EL (cell line): ENCODE data around the gene TMEM131.
A peak's percentile ranks its signal among the peaks of the same experiment; 100 is the strongest.

Source experiments
- DNase-seq: peaks from one replicate; pipeline ENCODE4 v3.0.0-alpha.2; 2016

The TMEM131 gene

GRCh38 chr2:97734061-97735051 lies 261.4 kb downstream of the TMEM131 start:
- no peak for DNase-seq

DNA sequence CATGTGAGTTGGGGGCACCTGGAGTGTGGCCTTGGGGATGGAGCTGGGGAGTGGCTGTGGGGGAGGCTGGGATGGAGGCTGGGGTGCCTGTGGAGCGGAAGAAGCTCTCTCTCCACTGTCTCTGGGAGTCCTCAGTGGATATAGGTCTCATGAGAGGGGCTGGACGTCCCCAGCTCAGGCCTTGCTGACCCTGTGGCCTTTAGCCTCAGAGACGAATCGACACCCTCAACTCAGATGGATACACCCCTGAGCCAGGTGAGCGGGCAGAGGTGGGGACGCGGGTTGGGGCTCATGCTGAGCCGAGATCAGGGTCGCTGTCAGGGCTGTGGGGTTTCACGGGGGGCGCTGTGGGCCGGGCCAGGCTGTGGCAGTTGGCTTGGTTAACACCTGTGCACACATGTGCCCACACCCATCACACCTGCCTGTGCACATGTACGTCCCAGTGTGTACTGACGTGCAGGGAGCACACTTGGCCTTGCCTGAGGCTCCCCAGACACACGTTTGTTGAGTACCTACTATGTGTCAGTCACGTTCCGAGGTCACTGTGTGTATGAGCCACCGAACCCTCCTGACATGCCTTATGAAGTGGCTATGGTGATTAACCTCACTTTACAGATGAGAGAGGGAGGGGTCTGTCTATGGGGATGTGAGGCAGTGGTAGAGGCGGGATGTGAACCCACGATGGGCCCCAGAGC lies 262.3 kb downstream of the TMEM131 start:
- no peak for DNase-seq

GRCh38 chr2:97732436-97733340 lies 263.1 kb downstream of the TMEM131 start:
- DNase-seq: no peak

- no peak for DNase-seq
Measured at GRCh38 chr2:97731274-97732020, 264.3 kb downstream of the TMEM131 start.

GRCh38 chr2:97730245-97730644 lies 265.5 kb downstream of the TMEM131 start:
- peak; percentile 72 for DNase-seq

DNA sequence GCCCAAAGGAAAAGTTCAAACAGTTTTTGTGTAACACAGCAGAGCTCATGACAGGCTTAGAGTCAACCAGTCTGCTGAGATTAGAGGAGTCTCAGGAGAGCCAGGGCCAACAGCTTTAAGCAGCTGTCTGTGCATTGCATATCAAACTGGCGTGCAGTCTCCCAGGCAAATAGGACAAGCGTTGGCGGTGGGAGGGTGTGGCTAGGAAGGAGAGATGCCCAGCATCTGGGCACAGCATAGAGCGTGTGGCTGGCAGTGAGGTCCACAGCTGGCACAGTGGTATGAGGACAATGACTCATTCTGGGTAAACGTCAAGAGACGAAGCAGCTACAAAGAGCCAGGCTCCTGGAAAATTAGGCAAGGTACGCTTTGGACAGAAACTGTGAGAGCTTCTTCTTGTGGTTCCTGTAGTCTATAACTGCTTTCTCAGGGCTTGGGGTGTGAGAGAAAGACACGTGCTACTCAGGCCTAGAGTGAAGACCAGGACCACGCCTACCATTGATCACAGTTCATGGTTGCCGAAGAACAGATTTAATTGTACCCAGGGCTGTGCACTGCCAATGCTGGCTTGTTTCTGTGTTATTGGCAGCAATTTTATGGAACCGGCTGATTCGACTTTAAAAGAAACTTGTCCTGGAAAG lies 267.5 kb downstream of the TMEM131 start:
- DNase-seq: no peak

- DNase-seq: no peak
Measured at GRCh38 chr2:97727296-97727695, 268.5 kb downstream of the TMEM131 start.

DNA sequence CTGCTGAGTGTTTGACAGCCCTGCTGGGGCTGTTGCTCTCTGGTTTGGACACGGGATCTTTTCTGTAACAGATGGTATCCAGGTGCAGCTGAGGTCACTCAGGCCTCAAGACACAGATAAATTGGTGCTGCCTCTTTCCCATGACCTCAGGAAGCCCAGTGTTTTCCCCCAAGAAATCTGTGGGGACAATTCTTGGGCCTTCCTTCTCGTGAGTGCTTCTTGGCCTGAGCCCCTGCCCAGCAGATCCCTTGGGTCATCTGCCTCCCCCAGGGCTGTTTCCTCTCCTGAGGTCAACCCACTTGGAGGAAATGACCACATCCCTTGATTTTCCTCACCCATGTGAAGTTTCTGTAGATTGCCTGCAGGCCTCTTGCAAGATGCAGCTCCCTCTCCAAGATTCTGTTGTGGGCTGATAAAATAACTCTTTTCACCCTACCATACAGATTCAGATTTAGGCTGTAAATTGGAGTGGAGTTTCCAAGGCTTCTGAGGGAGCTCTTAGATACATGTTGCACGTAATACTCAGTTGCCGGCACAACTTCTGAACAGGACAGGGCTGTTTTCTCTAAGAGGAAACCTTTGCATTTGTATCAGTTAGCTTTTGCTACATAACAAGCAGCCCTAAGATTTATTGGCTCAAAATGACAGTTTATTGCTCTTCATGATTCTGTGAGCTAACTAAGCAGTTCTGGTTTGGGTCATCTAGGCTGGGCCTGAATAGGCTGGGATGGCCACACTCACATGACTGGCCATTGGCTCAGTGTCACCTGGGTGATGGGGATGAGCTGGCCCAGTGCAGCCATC lies 269.3 kb downstream of the TMEM131 start:
- peak; percentile 13 for DNase-seq

- DNase-seq: no peak
Measured at GRCh38 chr2:97724946-97725688, 270.6 kb downstream of the TMEM131 start.

DNA sequence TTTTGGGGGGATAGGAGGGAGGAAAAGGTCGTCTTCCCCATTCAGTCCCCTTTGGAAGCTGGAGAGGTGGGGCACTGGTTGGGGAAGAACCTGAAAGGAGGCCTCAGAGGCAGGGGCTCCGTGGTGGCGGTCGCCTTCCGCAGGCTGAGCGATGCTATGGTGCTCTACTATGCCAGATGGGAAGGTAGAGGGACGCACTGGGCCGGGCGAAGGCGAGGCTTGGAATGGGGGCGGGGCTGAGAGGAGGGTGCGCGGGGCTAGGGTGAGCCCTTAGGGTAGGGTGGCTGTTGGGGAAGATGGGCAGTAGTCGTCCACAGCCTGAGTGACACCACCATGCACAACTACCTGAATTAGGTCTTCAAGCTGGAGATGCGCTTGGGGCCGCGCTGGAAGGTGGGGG lies 271.2 kb downstream of the TMEM131 start:
- DNase-seq: no peak

DNA sequence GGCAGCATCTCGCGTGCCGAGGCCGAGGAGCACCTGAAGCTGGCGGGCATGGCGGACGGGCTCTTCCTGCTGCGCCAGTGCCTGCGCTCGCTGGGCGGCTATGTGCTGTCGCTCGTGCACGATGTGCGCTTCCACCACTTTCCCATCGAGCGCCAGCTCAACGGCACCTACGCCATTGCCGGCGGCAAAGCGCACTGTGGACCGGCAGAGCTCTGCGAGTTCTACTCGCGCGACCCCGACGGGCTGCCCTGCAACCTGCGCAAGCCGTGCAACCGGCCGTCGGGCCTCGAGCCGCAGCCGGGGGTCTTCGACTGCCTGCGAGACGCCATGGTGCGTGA lies 271.7 kb downstream of the TMEM131 start:
- no peak for DNase-seq

- DNase-seq: no peak
Measured at GRCh38 chr2:97723156-97724072, 272.3 kb downstream of the TMEM131 start.

DNA sequence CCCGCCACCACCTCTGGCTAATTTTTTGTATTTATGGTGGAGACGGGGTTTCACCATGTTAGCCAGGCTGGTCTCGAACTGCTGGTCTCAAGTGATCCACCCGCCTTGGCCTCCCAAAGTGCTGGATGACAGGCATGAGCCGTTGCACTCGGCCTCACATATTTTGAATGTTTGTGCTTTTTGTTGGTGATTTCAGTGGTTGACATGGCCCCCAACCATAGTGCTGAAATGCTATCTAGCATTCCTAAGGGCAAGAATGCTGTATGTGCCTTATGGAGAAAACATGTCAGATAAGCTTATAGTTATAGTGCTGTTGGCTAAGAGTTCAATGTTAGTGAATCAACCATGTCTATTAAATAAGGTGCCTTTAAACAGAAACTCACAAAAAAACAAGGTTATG lies 273.5 kb downstream of the TMEM131 start:
- no peak for DNase-seq

DNA sequence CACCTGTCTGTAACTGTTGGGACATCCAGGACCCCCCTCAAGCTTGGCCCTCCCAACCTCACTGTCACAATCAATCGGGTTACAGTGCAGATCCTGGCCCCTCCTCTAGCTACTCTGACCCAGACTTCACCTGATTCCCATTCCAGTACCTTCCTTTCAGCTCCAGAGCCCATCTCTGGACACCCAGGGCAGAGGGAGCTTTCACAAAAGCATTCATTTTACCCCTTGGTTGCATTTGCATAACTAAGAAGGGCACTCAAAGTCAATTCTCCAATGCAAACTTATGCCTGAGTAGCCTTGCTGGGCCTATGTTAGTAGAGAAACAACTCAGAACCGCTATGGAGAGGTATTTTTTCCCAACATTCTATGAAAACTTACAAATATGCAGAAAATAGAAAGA lies 275.0 kb downstream of the TMEM131 start:
- DNase-seq: no peak

- DNase-seq: no peak
Measured at GRCh38 chr2:97719362-97720155, 276.2 kb downstream of the TMEM131 start.

- DNase-seq: no peak
Measured at GRCh38 chr2:97718942-97719341, 276.8 kb downstream of the TMEM131 start.

GRCh38 chr2:97718051-97718882 lies 277.5 kb downstream of the TMEM131 start:
- DNase-seq: no peak
